ENCODE data around the gene CENPM. TPM values are rescaled to one million over a fixed set of nuclear protein-coding genes. Genes with fewer than 3 reads are reported as not detected.

Gene CENPM
- total and polyA plus RNA-seq, 8 donors = 0.14 to 1.7 (median 0.62) TPM

- TF ChIP-seq, protein P1, sequence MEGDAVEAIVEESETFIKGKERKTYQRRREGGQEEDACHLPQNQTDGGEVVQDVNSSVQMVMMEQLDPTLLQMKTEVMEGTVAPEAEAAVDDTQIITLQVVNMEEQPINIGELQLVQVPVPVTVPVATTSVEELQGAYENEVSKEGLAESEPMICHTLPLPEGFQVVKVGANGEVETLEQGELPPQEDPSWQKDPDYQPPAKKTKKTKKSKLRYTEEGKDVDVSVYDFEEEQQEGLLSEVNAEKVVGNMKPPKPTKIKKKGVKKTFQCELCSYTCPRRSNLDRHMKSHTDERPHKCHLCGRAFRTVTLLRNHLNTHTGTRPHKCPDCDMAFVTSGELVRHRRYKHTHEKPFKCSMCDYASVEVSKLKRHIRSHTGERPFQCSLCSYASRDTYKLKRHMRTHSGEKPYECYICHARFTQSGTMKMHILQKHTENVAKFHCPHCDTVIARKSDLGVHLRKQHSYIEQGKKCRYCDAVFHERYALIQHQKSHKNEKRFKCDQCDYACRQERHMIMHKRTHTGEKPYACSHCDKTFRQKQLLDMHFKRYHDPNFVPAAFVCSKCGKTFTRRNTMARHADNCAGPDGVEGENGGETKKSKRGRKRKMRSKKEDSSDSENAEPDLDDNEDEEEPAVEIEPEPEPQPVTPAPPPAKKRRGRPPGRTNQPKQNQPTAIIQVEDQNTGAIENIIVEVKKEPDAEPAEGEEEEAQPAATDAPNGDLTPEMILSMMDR (IDR thresholded peaks at IDR 0.05) = no peak
- 85 to 86% methylated on average over 13 to 16 of the region's 16 CpGs for WGBS, 2 donors
- Histone ChIP-seq H3K36me3 (no peaks in the 10 kb centered on the region), H3K27me3 (no peaks in the 10 kb centered on the region), H3K9me3 (no peaks in the 10 kb centered on the region), H3K4me3 (no peak overlapping the region), H3K27ac (no peak overlapping the region), H3K4me1 (no peaks in the 10 kb centered on the region)
- DNase-seq (peak in 1 of 6 donors; percentile 17), ATAC-seq (no peak), FAIRE-seq (no peak)
- intact Hi-C loops (cut with DNase I) = no loop called here
These were observed 13.4 kb downstream of the CENPM start for GRCh38 chr22:41933411-41934177.

DNA sequence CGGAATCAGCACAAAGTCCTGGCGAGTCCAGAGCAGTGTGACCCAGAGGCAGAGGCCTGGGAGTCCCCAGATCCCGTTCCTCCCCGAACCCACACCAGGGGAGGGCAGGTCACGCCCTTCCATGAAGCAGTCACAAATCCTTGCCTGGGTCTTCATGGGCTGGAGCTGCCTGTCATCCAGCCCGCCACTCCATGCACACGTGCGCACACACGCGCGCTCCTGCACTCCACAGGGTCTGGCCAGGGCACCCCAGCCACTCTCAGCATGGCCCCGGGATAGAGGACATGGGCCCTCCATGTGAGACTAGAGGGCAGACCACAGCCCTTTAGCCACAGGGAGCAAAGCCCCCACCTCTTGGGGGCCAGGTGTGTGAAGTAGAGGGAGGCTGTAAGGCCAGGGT, 14.6 kb downstream of the CENPM start:
- Histone ChIP-seq H3K27me3 (no peaks in the 10 kb centered on the region), H3K36me3 (no peaks in the 10 kb centered on the region), H3K27ac (no peak overlapping the region), H3K4me3 (no peak overlapping the region), H3K4me1 (no peaks in the 10 kb centered on the region), H3K9me3 (no peaks in the 10 kb centered on the region)
- intact Hi-C loops (cut with DNase I) = no loop called here
- WGBS, 2 donors = 96% methylated on average over 12 of the region's 12 CpGs
- no peak for FAIRE-seq
- ATAC-seq = no peak
- DNase-seq = no peak
- TF ChIP-seq, protein P1 (IDR thresholded peaks at IDR 0.05) = no peak

GRCh38 chr22:41931701-41932269, 15.2 kb downstream of the CENPM start:
- H3K27me3 ChIP-seq = no peaks in the 10 kb centered on the region
- H3K36me3 ChIP-seq = no peaks in the 10 kb centered on the region
- FAIRE-seq (no peak), DNase-seq (no peak), ATAC-seq (no peak)
- intact Hi-C loops (cut with DNase I) = no loop called here
- H3K27ac ChIP-seq = no peak overlapping the region
- WGBS, 2 donors = 79 to 85% methylated on average over 10 of the region's 10 CpGs
- TF ChIP-seq, protein P1 (IDR thresholded peaks at IDR 0.05) = no peak
- no peaks in the 10 kb centered on the region for H3K4me1 ChIP-seq
- no peak overlapping the region for H3K4me3 ChIP-seq
- no peaks in the 10 kb centered on the region for H3K9me3 ChIP-seq

DNA sequence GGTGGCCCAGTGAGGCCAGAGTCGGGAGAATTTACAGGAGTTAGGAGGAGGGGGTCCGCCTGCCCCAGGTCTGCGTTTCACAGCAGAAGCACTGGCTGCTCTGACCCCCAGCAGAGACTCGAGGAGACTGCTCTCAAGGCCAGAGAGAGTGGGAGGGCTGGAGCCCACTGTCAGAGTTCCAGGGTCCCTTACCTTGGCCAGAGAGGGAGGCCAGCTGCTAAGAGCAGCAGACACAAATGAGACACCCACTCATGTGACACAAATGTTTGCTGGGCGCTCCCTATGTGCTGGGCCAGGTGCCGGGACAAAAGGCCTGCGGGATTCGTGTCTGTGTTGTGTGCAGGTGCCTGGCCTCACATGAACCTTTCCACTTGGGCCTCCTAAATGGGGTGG, 17.5 kb downstream of the CENPM start:
- DNase-seq (no peak), ATAC-seq (no peak), FAIRE-seq (no peak)
- Histone ChIP-seq H3K9me3 (no peaks in the 10 kb centered on the region), H3K4me1 (peaks cover 0 to 3% (median 0%) of the 10 kb centered on the region in 3 donors), H3K27ac (no peak overlapping the region), H3K4me3 (no peak overlapping the region), H3K36me3 (no peaks in the 10 kb centered on the region), H3K27me3 (no peaks in the 10 kb centered on the region)
- WGBS, 2 donors = 60 to 63% methylated on average over 8 of the region's 8 CpGs
- intact Hi-C loops (cut with DNase I) = no loop called here
- TF ChIP-seq, protein P1 (IDR thresholded peaks at IDR 0.05) = no peak
